Caco-2 (cell line): ENCODE data around the gene MED20. TPM values are rescaled to one million over a fixed set of nuclear protein-coding genes. Genes with fewer than 3 reads are reported as not detected.

Experiments used
- BruUV-seq: library from RNA; stranded (reverse); fragments of 400-500 nt; replicated peaks from 2 replicates; lab custom pipeline; 2021; lab: Mats Ljungman, UMichigan
- CTCF ChIA-PET: fragments of 300-600 bp; sonication (Branson Sonifier 250); formaldehyde crosslinking; loops from one replicate; lab custom pipeline; 2022; ENCODE audit warnings: antibody characterized with exemption; lab: Charles Lee
- POLR2A ChIA-PET: fragments of 300-600 bp; sonication (Branson Sonifier 250); formaldehyde crosslinking; loops from one replicate; lab custom pipeline; 2022; ENCODE audit warnings: antibody characterized with exemption; lab: Charles Lee
- DNase-seq, 2 experiments: peaks; one replicate each; pipeline versions ENCODE4 v3.0.0 to v3.0.0-alpha.2; 2020 to 2022
- H3K27me3 ChIP-seq: replicated peaks from 2 replicates; pipeline ENCODE4 v1.6.0; 2011; ENCODE audit warnings: low read length; ENCODE audit not compliant: control insufficient read depth, insufficient read depth
- H3K36me3 ChIP-seq: 2 replicates; pipeline ENCODE4 v1.5.1; 2011; ENCODE audit warnings: low read length; ENCODE audit not compliant: control insufficient read depth, insufficient read depth
- H3K4me1 ChIP-seq: fragments of 250-450 bp; sonication (Bioruptor Pico); 2 replicates; pipeline ENCODE4 v1.5.1; 2020; ENCODE audit warnings: mild to moderate bottlenecking
- H3K4me3 ChIP-seq: 2 replicates; pipeline ENCODE4 v1.5.1; 2011; ENCODE audit warnings: low read depth, mild to moderate bottlenecking, control low read depth, low read length
- H3K9me3 ChIP-seq: fragments of 250-450 bp; sonication (Bioruptor Pico); 2 replicates; pipeline ENCODE4 v1.5.1; 2020; ENCODE audit warnings: mild to moderate bottlenecking, moderate library complexity
- H3K27ac Mint-ChIP-seq: one replicate; pipeline ENCODE4 v1.8.0; 2022; ENCODE audit warnings: mixed read lengths; ENCODE audit not compliant: unreplicated experiment
- H3K27me3 Mint-ChIP-seq: one replicate; pipeline ENCODE4 v1.8.0; 2022; ENCODE audit warnings: mixed read lengths; ENCODE audit not compliant: insufficient read depth, unreplicated experiment
- H3K36me3 Mint-ChIP-seq: one replicate; pipeline ENCODE4 v1.8.0; 2022; ENCODE audit warnings: mild to moderate bottlenecking, mixed read lengths; ENCODE audit not compliant: insufficient read depth, unreplicated experiment
- H3K4me1 Mint-ChIP-seq: one replicate; pipeline ENCODE4 v1.8.0; 2022; ENCODE audit warnings: low read depth, mixed read lengths; ENCODE audit not compliant: unreplicated experiment
- H3K4me3 Mint-ChIP-seq: one replicate; pipeline ENCODE4 v1.8.0; 2022; ENCODE audit warnings: mild to moderate bottlenecking, moderate library complexity, mixed read lengths; ENCODE audit not compliant: unreplicated experiment
- H3K9me3 Mint-ChIP-seq: one replicate; pipeline ENCODE4 v1.8.0; 2022; ENCODE audit warnings: mixed read lengths; ENCODE audit not compliant: unreplicated experiment
- intact Hi-C: fragments of 100-400 bp; cut with micrococcal nuclease; formaldehyde crosslinking; loops from one replicate; pipeline ENCODE4 v1.10.0; 2022; ENCODE audit not compliant: unreplicated experiment
- total RNA-seq: library from RNA; stranded (reverse); gene quantifications from 2 replicates; pipeline ENCODE4 v1.2.3, GENCODE V29; 2022
- TF ChIP-seq, protein P1 (sequence below), 2 experiments: fragments of 200-600 bp in 1 of 2; IDR thresholded peaks; 1 replicate in 1 of 2; 2 replicates in 1 of 2; pipeline versions ENCODE4 v1.5.1 to v1.8.0; 2011 to 2022; ENCODE audit warnings: antibody characterized with exemption in 1 of 2, control low read depth in 1 of 2, inconsistent platforms in 1 of 2, low read depth in 1 of 2, low read length in 1 of 2, mild to moderate bottlenecking in 1 of 2, moderate library complexity in 1 of 2; ENCODE audit not compliant: insufficient read depth in 1 of 2, severe bottlenecking in 1 of 2, unreplicated experiment in 1 of 2

The MED20 gene
- total RNA-seq, 1 experiment from 2014 or later = 43.7 TPM

DNA sequence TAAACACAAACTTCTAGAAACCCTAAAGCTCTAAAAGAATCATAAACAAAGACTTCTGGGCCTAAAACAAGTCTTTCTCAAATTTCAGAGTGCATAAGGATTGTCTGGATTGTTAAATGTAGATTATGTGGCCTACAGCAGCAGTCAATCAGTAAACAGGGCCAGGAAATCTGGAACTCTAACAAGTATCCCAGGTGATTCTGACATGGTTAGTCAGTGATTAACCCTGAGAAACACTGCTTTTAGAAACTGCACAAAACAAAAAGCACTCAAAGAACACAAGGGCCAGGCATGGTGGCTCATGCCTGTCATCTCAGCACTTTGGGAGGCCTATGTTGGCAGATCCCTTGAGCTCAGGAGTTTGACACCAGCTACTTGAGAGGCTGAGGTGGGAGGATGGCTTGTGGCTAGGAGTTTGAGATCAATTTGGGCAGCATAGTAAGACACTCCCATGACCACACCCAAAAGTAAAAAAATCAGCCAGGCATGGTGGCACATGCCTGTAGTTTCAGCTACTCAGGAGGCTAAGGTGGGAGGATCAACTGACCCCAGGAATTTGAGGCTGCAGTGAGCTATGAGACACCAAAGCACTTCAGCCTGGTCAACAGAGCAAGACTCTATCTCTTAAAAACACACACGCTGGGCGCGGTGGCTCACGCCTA is 5.9 kb downstream of the MED20 start:
- H3K9me3 ChIP-seq = no peaks in the 10 kb centered on the region
- intact Hi-C loops = no loop called here
- H3K4me3 ChIP-seq = no peak overlapping the region
- DNase-seq = no peak
- Mint-ChIP-seq H3K9me3 (no peaks in the 10 kb centered on the region), H3K27ac (no peak overlapping the region), H3K27me3 (no peaks in the 10 kb centered on the region), H3K36me3 (peaks cover 43% of the 10 kb centered on the region), H3K4me1 (peaks cover 3% of the 10 kb centered on the region), H3K4me3 (no peak overlapping the region)
- H3K27me3 ChIP-seq = no peaks in the 10 kb centered on the region
- CTCF ChIA-PET = interaction anchor here (0.7 kb wide), 1 partner anchor 67 kb away, joined by 3 read pairs; no protein-coding TSS in a partner anchor
- POLR2A ChIA-PET = no interaction called here
- peaks cover 1% of the 10 kb centered on the region; the same call in 1 of the 2 replicates for H3K36me3 ChIP-seq
- no peaks in the 10 kb centered on the region for H3K4me1 ChIP-seq
- TF ChIP-seq, protein P1, sequence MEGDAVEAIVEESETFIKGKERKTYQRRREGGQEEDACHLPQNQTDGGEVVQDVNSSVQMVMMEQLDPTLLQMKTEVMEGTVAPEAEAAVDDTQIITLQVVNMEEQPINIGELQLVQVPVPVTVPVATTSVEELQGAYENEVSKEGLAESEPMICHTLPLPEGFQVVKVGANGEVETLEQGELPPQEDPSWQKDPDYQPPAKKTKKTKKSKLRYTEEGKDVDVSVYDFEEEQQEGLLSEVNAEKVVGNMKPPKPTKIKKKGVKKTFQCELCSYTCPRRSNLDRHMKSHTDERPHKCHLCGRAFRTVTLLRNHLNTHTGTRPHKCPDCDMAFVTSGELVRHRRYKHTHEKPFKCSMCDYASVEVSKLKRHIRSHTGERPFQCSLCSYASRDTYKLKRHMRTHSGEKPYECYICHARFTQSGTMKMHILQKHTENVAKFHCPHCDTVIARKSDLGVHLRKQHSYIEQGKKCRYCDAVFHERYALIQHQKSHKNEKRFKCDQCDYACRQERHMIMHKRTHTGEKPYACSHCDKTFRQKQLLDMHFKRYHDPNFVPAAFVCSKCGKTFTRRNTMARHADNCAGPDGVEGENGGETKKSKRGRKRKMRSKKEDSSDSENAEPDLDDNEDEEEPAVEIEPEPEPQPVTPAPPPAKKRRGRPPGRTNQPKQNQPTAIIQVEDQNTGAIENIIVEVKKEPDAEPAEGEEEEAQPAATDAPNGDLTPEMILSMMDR (IDR thresholded peaks at IDR 0.05; ENCODE audit: insufficient read depth in 1 of 2, low read depth in 1 of 2, low read length in 1 of 2, severe bottlenecking in 1 of 2, unreplicated experiment in 1 of 2) = no peak
- no TSS peak for BruUV-seq

DNA sequence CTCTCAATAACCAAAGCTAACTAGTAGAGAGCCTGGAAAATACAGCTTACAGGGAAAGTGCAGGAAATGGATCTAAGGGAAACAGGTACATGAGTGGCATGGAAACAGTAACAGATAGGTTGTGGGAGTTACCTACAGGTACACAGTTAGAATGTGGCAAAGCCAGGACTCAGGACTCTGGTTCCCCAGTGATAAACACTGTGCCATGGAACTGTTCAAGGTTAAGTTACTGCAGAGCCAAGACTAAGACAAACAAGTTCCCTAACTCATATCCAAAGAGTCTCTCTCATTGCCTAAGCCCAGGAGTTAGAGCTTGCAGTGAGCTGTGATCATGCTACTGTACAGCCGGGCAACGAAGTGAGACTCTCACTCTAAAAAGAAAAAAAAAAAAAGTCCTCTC is 6.6 kb downstream of the MED20 start:
- TF ChIP-seq, protein P1 (IDR thresholded peaks at IDR 0.05; ENCODE audit: insufficient read depth in 1 of 2, low read depth in 1 of 2, low read length in 1 of 2, severe bottlenecking in 1 of 2, unreplicated experiment in 1 of 2) = no peak
- Histone ChIP-seq H3K27me3 (no peaks in the 10 kb centered on the region), H3K4me3 (no peak overlapping the region), H3K9me3 (no peaks in the 10 kb centered on the region), H3K4me1 (no peaks in the 10 kb centered on the region), H3K36me3 (peaks cover 1% of the 10 kb centered on the region; the same call in 1 of the 2 replicates)
- no TSS peak for BruUV-seq
- H3K36me3 Mint-ChIP-seq = peaks cover 43% of the 10 kb centered on the region
- H3K4me3 Mint-ChIP-seq = no peak overlapping the region
- no peak overlapping the region for H3K27ac Mint-ChIP-seq
- ChIA-PET POLR2A (no interaction called here), CTCF (no interaction called here)
- intact Hi-C loops = no loop called here
- no peaks in the 10 kb centered on the region for H3K9me3 Mint-ChIP-seq
- H3K27me3 Mint-ChIP-seq = no peaks in the 10 kb centered on the region
- DNase-seq = no peak
- no peaks in the 10 kb centered on the region for H3K4me1 Mint-ChIP-seq

DNA sequence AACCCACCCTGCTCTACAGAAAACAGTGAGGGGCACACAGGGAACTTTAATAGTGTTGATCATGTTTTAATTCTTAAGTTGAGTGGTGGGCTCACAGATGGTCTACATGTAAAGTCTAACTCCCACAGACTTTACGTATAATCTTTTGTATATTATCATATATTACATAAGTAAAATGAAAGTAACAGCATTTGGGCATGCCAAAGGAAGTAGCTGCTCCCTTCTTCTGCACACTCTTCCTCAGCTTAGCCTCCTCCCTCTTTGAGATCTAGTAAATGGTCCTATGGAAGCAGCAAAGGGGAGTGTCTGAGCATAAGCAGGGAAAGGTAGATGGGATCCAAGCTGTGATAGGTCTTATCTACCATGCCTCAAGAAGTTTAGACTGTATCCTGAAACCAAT is 11.2 kb downstream of the MED20 start:
- CTCF ChIA-PET = no interaction called here
- POLR2A ChIA-PET = no interaction called here
- no peaks in the 10 kb centered on the region for H3K9me3 ChIP-seq
- no peak overlapping the region for H3K4me3 ChIP-seq
- BruUV-seq = no TSS peak
- TF ChIP-seq, protein P1 (IDR thresholded peaks at IDR 0.05; ENCODE audit: insufficient read depth in 1 of 2, low read depth in 1 of 2, low read length in 1 of 2, severe bottlenecking in 1 of 2, unreplicated experiment in 1 of 2) = no peak
- no peaks in the 10 kb centered on the region for H3K27me3 ChIP-seq
- intact Hi-C loops = loop anchor here (5.0 kb wide), 1 partner anchor 62 kb away; no protein-coding TSS in a partner anchor
- Mint-ChIP-seq H3K4me3 (no peak overlapping the region), H3K9me3 (no peaks in the 10 kb centered on the region), H3K27me3 (no peaks in the 10 kb centered on the region), H3K36me3 (peaks cover 46% of the 10 kb centered on the region), H3K4me1 (peaks cover 39% of the 10 kb centered on the region), H3K27ac (no peak overlapping the region)
- H3K36me3 ChIP-seq = peaks cover 3% of the 10 kb centered on the region
- peaks cover 35% of the 10 kb centered on the region for H3K4me1 ChIP-seq
- no peak for DNase-seq
